Left ventricle myocardium inferior (tissue), 1 donor: Measurements from ENCODE around the gene BCAS3. TPM values are rescaled to one million over a fixed set of nuclear protein-coding genes. Genes with fewer than 3 reads are reported as not detected.
A peak's percentile ranks its signal among the peaks of the same experiment; 100 is the strongest.

ENCODE experiments used
- DNase-seq: peaks from one replicate; pipeline ENCODE4 v3.0.0-alpha.2; 2020
- H3K27ac ChIP-seq: fragments of 200-600 bp; replicated peaks from 2 replicates; pipeline ENCODE4 v1.8.0; 2021
- H3K27me3 ChIP-seq: fragments of 200-600 bp; 2 replicates; pipeline ENCODE4 v1.8.0; 2021; ENCODE audit warnings: low read depth
- H3K36me3 ChIP-seq: fragments of 200-600 bp; 2 replicates; pipeline ENCODE4 v1.8.0; 2021
- H3K4me1 ChIP-seq: fragments of 200-600 bp; 2 replicates; pipeline ENCODE4 v1.8.0; 2021
- H3K4me3 ChIP-seq: fragments of 200-600 bp; 2 replicates; pipeline ENCODE4 v1.8.0; 2021; ENCODE audit warnings: mild to moderate bottlenecking, moderate library complexity
- H3K9me3 ChIP-seq: fragments of 200-600 bp; replicated peaks from 2 replicates; pipeline ENCODE4 v1.8.0; 2021
- CTCF ChIP-seq: fragments of 200-600 bp; IDR thresholded peaks from 2 replicates; pipeline ENCODE4 v1.8.0; 2021; ENCODE audit warnings: antibody characterized with exemption, mild to moderate bottlenecking, borderline replicate concordance
- intact Hi-C: fragments of 100-400 bp; cut with micrococcal nuclease; formaldehyde crosslinking; loops from one replicate; pipeline ENCODE4 v1.11.0; 2022
- total RNA-seq: library from RNA; stranded (reverse); fragmentation: NEBNext Ultra II Directional; extraction: Animal tissue kit (Norgen Biotek cat#: 25700); gene quantifications from one replicate; pipeline ENCODE4 v1.2.1, GENCODE V29; 2021
- donor health status: DM: no; HTN: yes; CAD: no; lungs with severe emphysema.

The BCAS3 gene
- total RNA-seq, 1 donor from 2014 or later: 16.5 TPM

GRCh38 chr17:61378658-61379456 lies 701.2 kb downstream of the BCAS3 start:
- Histone ChIP-seq H3K9me3 (no peaks in the 10 kb centered on the region), H3K4me3 (no peak overlapping the region), H3K4me1 (peaks cover 17% of the 10 kb centered on the region), H3K27me3 (peaks cover 12% of the 10 kb centered on the region), H3K36me3 (no peaks in the 10 kb centered on the region), H3K27ac (peak overlapping the region; percentile 11)
- intact Hi-C loops: no loop called here
- DNase-seq: no peak
- no peak for TF ChIP-seq CTCF

- no peaks in the 10 kb centered on the region for H3K9me3 ChIP-seq
- H3K27me3 ChIP-seq: peaks cover 12% of the 10 kb centered on the region
- H3K4me3 ChIP-seq: no peak overlapping the region
- peaks cover 21% of the 10 kb centered on the region for H3K4me1 ChIP-seq
- H3K27ac ChIP-seq: peak overlapping the region; percentile 11
- intact Hi-C loops: no loop called here
- no peaks in the 10 kb centered on the region for H3K36me3 ChIP-seq
- TF ChIP-seq CTCF: no peak
- DNase-seq: no peak
Measured at GRCh38 chr17:61379457-61380216, 702.0 kb downstream of the BCAS3 start.

GRCh38 chr17:61380217-61380835 lies 702.7 kb downstream of the BCAS3 start:
- Histone ChIP-seq H3K4me1 (peaks cover 21% of the 10 kb centered on the region), H3K9me3 (no peaks in the 10 kb centered on the region), H3K4me3 (no peak overlapping the region), H3K27me3 (peaks cover 12% of the 10 kb centered on the region), H3K27ac (peak overlapping the region; percentile 11), H3K36me3 (no peaks in the 10 kb centered on the region)
- intact Hi-C loops: no loop called here
- no peak for DNase-seq
- TF ChIP-seq CTCF: no peak

- Histone ChIP-seq H3K4me1 (peaks cover 21% of the 10 kb centered on the region), H3K36me3 (no peaks in the 10 kb centered on the region), H3K27me3 (peaks cover 12% of the 10 kb centered on the region), H3K9me3 (no peaks in the 10 kb centered on the region), H3K4me3 (no peak overlapping the region), H3K27ac (no peak overlapping the region)
- no peak for TF ChIP-seq CTCF
- DNase-seq: no peak
- intact Hi-C loops: no loop called here
Measured at GRCh38 chr17:61380836-61381525, 703.3 kb downstream of the BCAS3 start.

- no peak for DNase-seq
- no peak for TF ChIP-seq CTCF
- Histone ChIP-seq H3K9me3 (no peaks in the 10 kb centered on the region), H3K4me1 (peaks cover 21% of the 10 kb centered on the region), H3K27me3 (peaks cover 12% of the 10 kb centered on the region), H3K36me3 (no peaks in the 10 kb centered on the region), H3K27ac (no peak overlapping the region), H3K4me3 (no peak overlapping the region)
- intact Hi-C loops: no loop called here
Measured at GRCh38 chr17:61381537-61381936, 703.9 kb downstream of the BCAS3 start.
